CD14-positive monocyte (primary cell): Measurements from ENCODE around the gene EXOSC5. TPM values are rescaled to one million over a fixed set of nuclear protein-coding genes. Genes with fewer than 3 reads are reported as not detected.

Source experiments
- DNase-seq, 3 donors: peaks; one replicate each; pipeline ENCODE4 v3.0.0-alpha.2; 2011 to 2022
- H2AFZ ChIP-seq: 2 replicates; pipeline ENCODE4 v1.6.0; 2012; ENCODE audit warnings: mild to moderate bottlenecking, low read depth, low read length, inconsistent platforms; ENCODE audit not compliant: insufficient read depth, poor library complexity, severe bottlenecking
- H3K27ac ChIP-seq, 2 donors: 1 replicate in 1 of 2; 2 replicates in 1 of 2; pipeline ENCODE4 v1.5.1; 2012 to 2013; ENCODE audit warnings: low read length in 2 of 2, control low read depth in 1 of 2, inconsistent platforms in 1 of 2, low read depth in 1 of 2, mild to moderate bottlenecking in 1 of 2
- H3K27me3 ChIP-seq, 2 donors: one replicate each; pipeline versions ENCODE4 v1.6.0 to v1.6.1; 2011 to 2013; ENCODE audit warnings: low read length in 2 of 2; ENCODE audit not compliant: control insufficient read depth in 2 of 2, insufficient read depth in 2 of 2
- H3K36me3 ChIP-seq, 2 donors: replicated peaks in 1 of 2; 1 replicate in 1 of 2; 2 replicates in 1 of 2; pipeline versions ENCODE4 v1.5.1 to v1.6.1; 2012 to 2013; ENCODE audit warnings: low read length in 2 of 2, control low read depth in 1 of 2, inconsistent platforms in 1 of 2, mild to moderate bottlenecking in 1 of 2; ENCODE audit not compliant: insufficient read depth in 2 of 2, control insufficient read depth in 1 of 2
- H3K4me1 ChIP-seq, 2 donors: 1 replicate in 1 of 2; 2 replicates in 1 of 2; pipeline versions ENCODE4 v1.5.1 to v1.6.1; 2012 to 2013; ENCODE audit warnings: low read length in 2 of 2, control low read depth in 1 of 2, inconsistent platforms in 1 of 2, mild to moderate bottlenecking in 1 of 2, moderate library complexity in 1 of 2; ENCODE audit not compliant: insufficient read depth in 2 of 2, control insufficient read depth in 1 of 2
- H3K4me2 ChIP-seq: replicated peaks from 2 replicates; pipeline ENCODE3; 2012; ENCODE audit warnings: low read length, moderate library complexity, mild to moderate bottlenecking; ENCODE audit not compliant: poor library complexity, severe bottlenecking; ENCODE audit errors: extremely low read depth
- H3K4me3 ChIP-seq, 3 experiments: fragments of 200-600 bp in 1 of 3; sonication (generic) in 1 of 3; replicated peaks in 1 of 3; 1 replicate in 2 of 3; 2 replicates in 1 of 3; pipeline ENCODE4 v1.5.1; 2011 to 2013; ENCODE audit warnings: low read length in 3 of 3, mild to moderate bottlenecking in 3 of 3, control low read depth in 2 of 3, low read depth in 2 of 3, inconsistent platforms in 1 of 3, moderate library complexity in 1 of 3
- H3K79me2 ChIP-seq: 2 replicates; pipeline ENCODE4 v1.6.0; 2012; ENCODE audit warnings: mild to moderate bottlenecking, control low read depth, inconsistent platforms, low read length, moderate library complexity; ENCODE audit not compliant: insufficient read depth
- H3K9ac ChIP-seq: 2 replicates; pipeline ENCODE4 v1.6.0; 2017; ENCODE audit warnings: low read length, mild to moderate bottlenecking; ENCODE audit not compliant: insufficient read depth, poor library complexity, severe bottlenecking
- H3K9me3 ChIP-seq, 2 donors: replicated peaks in 1 of 2; 1 replicate in 1 of 2; 2 replicates in 1 of 2; pipeline versions ENCODE4 v1.5.1 to v1.6.1; 2012 to 2013; ENCODE audit warnings: low read length in 2 of 2, control low read depth in 1 of 2; ENCODE audit not compliant: control insufficient read depth in 1 of 2, insufficient read depth in 1 of 2
- H4K20me1 ChIP-seq: 2 replicates; pipeline ENCODE4 v1.6.0; 2012; ENCODE audit warnings: mild to moderate bottlenecking, low read length, control low read depth, moderate library complexity; ENCODE audit not compliant: insufficient read depth
- H3K27ac Mint-ChIP-seq, 7 donors: one replicate each; pipeline ENCODE4 v1.8.0; 2020; ENCODE audit warnings: mild to moderate bottlenecking in 7 of 7, mixed read lengths in 7 of 7, moderate library complexity in 6 of 7, inconsistent platforms in 2 of 7
- H3K27me3 Mint-ChIP-seq, 3 donors: one replicate each; pipeline ENCODE4 v1.8.0; 2021 to 2022; ENCODE audit warnings: low read depth in 3 of 3, mild to moderate bottlenecking in 3 of 3, mixed read lengths in 3 of 3, moderate library complexity in 3 of 3, inconsistent platforms in 1 of 3
- H3K36me3 Mint-ChIP-seq, 2 donors: one replicate each; pipeline ENCODE4 v1.8.0; 2020; ENCODE audit warnings: mixed read lengths in 2 of 2, inconsistent platforms in 1 of 2, mild to moderate bottlenecking in 1 of 2
- H3K4me1 Mint-ChIP-seq: one replicate; pipeline ENCODE4 v1.8.0; 2020; ENCODE audit warnings: mild to moderate bottlenecking, mixed read lengths
- H3K4me3 Mint-ChIP-seq, 2 donors: one replicate each; pipeline ENCODE4 v1.8.0; 2020; ENCODE audit warnings: mild to moderate bottlenecking in 2 of 2, mixed read lengths in 2 of 2, moderate library complexity in 1 of 2
- H3K9me3 Mint-ChIP-seq, 7 donors: one replicate each; pipeline ENCODE4 v1.8.0; 2020 to 2022; ENCODE audit warnings: mixed read lengths in 7 of 7, mild to moderate bottlenecking in 6 of 7, moderate library complexity in 6 of 7, inconsistent platforms in 2 of 7
- WGBS: methylation state at CpG from one replicate; pipeline ENCODE4 v1.1.5; 2013; ENCODE audit warnings: missing lambda C conversion rate; ENCODE audit not compliant: insufficient coverage; 5-methylcytosine and 5-hydroxymethylcytosine counted together
- intact Hi-C, 2 donors: fragments of 100-400 bp; cut with micrococcal nuclease; formaldehyde crosslinking; loops; one replicate each; pipeline versions ENCODE4 v1.15.0 to v1.15.1; 2023
- polyA plus RNA-seq, 3 donors: library from polyadenylated mRNA; depleted of rRNA in 1 of 3; unstranded in 2 of 3; stranded (reverse) in 1 of 3; fragments of 300-500 nt in 2 of 3; fragments of >200 nt in 1 of 3; fragmentation: Illumina TruSeq in 2 of 3; gene quantifications; 1 replicate in 2 of 3; 2 replicates in 1 of 3; pipeline ENCODE4 v1.2.3, GENCODE V29; 2012 to 2021
- TF ChIP-seq, protein P1 (sequence below): fragments of 200-600 bp; IDR thresholded peaks from one replicate; pipeline ENCODE4 v1.8.0; 2022; ENCODE audit warnings: antibody characterized with exemption, mild to moderate bottlenecking

Gene EXOSC5
- polyA plus RNA-seq, 3 donors = 24.0 to 58.7 (median 40.5) TPM

DNA sequence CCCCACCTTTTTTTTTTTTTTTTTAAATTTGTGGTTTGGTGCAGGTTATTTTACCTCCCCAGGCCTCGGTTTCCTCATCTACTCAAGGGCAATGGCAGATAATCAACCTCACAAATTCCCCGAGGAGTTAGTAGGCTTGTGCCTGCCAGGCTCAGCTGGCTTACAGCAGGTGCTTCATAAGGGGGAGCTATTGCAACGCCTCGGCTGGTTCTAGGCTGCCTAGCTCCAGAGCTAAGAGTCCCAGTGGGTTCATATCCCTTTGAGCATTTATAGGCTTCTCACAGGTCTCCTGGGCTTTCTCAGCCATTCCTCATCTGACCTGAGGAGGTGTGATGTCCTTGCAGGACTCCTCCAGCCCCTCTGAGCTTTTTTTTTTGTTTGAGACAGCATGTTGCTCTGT lies 11.1 kb upstream of the EXOSC5 start:
- H3K27me3 Mint-ChIP-seq = peaks cover 0 to 2% (median 0%) of the 10 kb centered on the region in 3 donors
- Histone ChIP-seq H3K79me2 (peaks cover 51% of the 10 kb centered on the region), H3K27ac (peak overlapping the region; percentile 93 to 94), H3K9me3 (no peaks in the 10 kb centered on the region), H3K9ac (peak overlapping the region; percentile 53), H3K36me3 (peaks cover 18 to 28% of the 10 kb centered on the region in 2 donors), H3K4me1 (peaks cover 68 to 75% of the 10 kb centered on the region in 2 donors), H3K27me3 (no peaks in the 10 kb centered on the region), H3K4me2 (peak overlapping the region; percentile 52), H3K4me3 (peak overlapping the region in 1 of 3 experiments; percentile 27), H4K20me1 (no peaks in the 10 kb centered on the region), H2AFZ (no peak overlapping the region)
- intact Hi-C loops = no loop called here
- peaks cover 0 to 3% (median 0%) of the 10 kb centered on the region in 7 donors for H3K9me3 Mint-ChIP-seq
- no peak overlapping the region for H3K4me3 Mint-ChIP-seq
- no peak for DNase-seq
- TF ChIP-seq, protein P1, sequence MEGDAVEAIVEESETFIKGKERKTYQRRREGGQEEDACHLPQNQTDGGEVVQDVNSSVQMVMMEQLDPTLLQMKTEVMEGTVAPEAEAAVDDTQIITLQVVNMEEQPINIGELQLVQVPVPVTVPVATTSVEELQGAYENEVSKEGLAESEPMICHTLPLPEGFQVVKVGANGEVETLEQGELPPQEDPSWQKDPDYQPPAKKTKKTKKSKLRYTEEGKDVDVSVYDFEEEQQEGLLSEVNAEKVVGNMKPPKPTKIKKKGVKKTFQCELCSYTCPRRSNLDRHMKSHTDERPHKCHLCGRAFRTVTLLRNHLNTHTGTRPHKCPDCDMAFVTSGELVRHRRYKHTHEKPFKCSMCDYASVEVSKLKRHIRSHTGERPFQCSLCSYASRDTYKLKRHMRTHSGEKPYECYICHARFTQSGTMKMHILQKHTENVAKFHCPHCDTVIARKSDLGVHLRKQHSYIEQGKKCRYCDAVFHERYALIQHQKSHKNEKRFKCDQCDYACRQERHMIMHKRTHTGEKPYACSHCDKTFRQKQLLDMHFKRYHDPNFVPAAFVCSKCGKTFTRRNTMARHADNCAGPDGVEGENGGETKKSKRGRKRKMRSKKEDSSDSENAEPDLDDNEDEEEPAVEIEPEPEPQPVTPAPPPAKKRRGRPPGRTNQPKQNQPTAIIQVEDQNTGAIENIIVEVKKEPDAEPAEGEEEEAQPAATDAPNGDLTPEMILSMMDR = no peak
- peaks cover 70% of the 10 kb centered on the region for H3K4me1 Mint-ChIP-seq
- WGBS = 36% methylated on average over 4 of the region's 4 CpGs
- peaks cover 35 to 43% of the 10 kb centered on the region in 2 donors for H3K36me3 Mint-ChIP-seq
- H3K27ac Mint-ChIP-seq = peak overlapping the region; percentile 96 to 100 (median 99)

DNA sequence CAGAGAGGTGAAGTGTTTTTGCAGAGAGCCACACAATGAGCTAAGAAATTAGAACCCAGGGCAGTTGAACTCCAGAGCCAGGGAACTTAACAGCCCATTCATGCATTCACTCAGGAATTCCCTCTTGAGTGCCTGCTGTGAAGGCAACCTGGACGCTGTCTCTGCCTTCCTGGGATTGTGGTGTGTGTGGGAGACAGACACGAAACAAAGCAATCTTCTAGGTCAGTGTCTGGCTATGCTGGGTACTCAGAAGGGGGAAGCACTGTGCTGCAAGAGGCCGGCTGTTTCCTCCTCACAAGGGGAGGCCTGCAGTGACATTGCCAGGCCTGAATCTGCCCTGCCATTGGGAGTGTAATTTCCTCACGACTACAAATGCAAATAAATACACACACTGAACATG lies 10.1 kb upstream of the EXOSC5 start:
- peaks cover 0 to 2% (median 0%) of the 10 kb centered on the region in 3 donors for H3K27me3 Mint-ChIP-seq
- H3K4me3 Mint-ChIP-seq = peak overlapping the region in 1 of 2 donors; percentile 68
- Histone ChIP-seq H3K4me3 (peak overlapping the region in 1 of 3 experiments; percentile 35), H3K4me2 (peak overlapping the region; percentile 57), H3K27ac (peak overlapping the region; percentile 48 to 94), H3K36me3 (peaks cover 18 to 31% of the 10 kb centered on the region in 2 donors), H3K27me3 (no peaks in the 10 kb centered on the region), H3K9ac (peak overlapping the region; percentile 53), H3K4me1 (peaks cover 68 to 72% of the 10 kb centered on the region in 2 donors), H3K9me3 (no peaks in the 10 kb centered on the region), H2AFZ (peak overlapping the region; percentile 18), H4K20me1 (no peaks in the 10 kb centered on the region), H3K79me2 (peaks cover 61% of the 10 kb centered on the region)
- no CpG with 5 or more reads among the region's 4 CpGs for WGBS
- H3K4me1 Mint-ChIP-seq = peaks cover 68% of the 10 kb centered on the region
- peaks cover 0 to 3% (median 0%) of the 10 kb centered on the region in 7 donors for H3K9me3 Mint-ChIP-seq
- DNase-seq = peak in 2 of 3 donors; percentile 64 to 81
- H3K36me3 Mint-ChIP-seq = peaks cover 34 to 42% of the 10 kb centered on the region in 2 donors
- H3K27ac Mint-ChIP-seq = peak overlapping the region; percentile 82 to 99 (median 87)
- TF ChIP-seq, protein P1 = no peak
- intact Hi-C loops = loop anchor here in 1 of 2 donors (1.0 kb wide), 1 partner anchor 8 kb away; no protein-coding TSS in a partner anchor
